ENCODE data around the gene HOXC11.

HOXC11 gene

DNA sequence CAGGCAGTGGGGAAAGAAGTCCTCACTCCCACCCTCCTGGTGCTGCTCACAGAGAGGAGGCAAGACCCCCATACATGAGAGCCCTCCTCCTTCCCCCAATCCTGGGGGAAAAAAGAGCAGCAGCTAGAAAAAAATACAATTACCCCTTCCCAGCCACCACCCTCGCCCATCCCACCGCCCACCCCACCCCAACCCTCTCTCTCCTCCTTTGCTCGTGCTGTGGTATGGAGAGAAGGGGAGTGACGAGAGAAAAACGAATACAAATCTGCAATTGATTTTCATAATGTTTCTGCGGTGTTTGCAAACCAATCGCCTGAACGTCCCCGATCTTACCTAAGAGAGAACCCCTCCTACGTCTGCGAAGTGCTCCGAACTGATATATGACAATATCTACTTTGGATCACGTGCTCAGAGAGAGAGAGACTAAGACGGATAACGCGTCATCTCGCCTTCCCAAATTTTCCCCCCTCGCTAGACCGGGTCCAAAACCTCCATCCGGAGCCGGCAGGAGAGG, at the start of gene HOXC11:
HOXC11 (plus strand) TSS at position 405 of the 514 bp plus-strand sequence. CDS start 116 bp downstream, outside the sequence.
- no peak for DNase-seq

DNA sequence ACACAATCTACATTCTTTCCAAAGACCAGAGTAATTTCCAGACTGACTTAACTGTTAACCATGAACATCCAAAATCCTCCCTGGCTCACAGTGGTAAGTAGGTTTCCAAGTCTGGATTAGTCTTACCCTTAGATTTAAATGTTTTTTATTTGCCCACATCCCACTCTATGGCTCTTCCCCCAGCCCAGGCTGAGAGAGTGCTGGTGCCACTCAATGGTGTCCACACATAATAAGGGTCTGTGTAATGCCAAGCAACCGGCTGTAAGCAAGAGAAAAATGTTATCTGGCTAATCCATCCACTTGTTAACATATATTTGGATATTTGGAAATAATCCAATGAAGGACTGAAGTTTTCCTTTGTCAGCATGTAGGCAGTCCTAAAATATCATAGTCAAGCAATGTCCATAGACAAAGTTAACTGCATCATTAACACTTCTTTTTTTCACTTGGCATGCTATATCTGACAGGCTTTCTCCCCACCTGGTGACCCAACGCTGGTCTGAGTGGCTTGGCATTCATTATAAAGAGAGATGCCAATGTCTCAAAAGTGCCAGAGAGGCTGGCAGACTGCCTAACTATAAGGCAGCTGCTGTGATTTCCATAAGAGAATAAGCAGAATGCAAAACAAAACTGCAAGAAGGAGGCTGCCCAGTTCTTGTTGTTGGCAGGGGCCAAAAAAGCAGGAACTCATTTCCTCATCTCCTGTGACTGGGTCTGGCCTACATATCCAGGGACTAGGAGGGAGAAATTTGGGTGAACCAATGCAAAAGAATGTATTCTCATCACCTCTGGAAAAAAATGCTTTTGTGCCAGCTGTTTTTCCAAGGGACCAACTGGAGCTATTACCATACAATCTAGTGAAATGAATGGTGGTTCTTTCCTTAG, 48.2 kb upstream of the HOXC11 start:
- no peak for DNase-seq

DNA sequence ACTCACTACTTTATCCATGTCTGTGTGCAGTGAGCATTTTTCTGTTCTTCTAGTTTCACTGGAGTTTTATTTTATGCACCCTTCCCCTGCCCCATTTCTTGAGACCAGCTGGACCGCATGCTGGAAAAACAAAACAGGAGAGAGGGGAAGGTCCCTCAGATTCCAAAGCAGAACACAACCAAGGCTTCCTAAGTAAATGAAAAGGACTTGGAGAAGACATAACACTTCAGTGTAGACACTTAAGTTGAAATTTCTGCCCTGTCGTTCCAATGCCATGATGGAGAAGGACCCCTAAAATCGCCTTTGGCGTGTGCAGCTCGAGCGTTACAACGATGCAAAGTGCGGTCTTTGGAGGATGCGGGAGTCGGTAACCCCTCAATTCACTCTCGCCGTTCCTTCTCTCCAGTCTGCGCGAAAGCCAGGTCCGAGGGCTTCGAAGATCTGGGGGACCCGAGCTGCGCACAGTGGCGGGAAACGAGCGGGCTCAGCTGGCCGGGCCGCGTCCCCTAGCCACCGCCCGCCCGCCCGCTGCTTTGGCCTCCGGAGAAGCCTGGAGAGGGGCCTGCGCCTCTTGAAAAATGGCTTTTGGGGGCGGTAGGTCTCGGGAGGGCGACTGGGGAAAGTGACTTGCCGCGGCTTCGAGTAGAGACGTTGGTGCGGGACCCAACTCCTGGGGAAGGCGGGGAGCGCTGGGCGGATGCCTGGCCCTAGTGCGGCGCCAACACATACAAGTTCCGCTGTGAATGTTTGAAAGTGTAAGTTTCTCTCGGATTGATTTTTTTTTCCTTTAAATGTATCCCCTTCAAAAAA, 45.5 kb upstream of the HOXC11 start:
- no peak for DNase-seq

DNA sequence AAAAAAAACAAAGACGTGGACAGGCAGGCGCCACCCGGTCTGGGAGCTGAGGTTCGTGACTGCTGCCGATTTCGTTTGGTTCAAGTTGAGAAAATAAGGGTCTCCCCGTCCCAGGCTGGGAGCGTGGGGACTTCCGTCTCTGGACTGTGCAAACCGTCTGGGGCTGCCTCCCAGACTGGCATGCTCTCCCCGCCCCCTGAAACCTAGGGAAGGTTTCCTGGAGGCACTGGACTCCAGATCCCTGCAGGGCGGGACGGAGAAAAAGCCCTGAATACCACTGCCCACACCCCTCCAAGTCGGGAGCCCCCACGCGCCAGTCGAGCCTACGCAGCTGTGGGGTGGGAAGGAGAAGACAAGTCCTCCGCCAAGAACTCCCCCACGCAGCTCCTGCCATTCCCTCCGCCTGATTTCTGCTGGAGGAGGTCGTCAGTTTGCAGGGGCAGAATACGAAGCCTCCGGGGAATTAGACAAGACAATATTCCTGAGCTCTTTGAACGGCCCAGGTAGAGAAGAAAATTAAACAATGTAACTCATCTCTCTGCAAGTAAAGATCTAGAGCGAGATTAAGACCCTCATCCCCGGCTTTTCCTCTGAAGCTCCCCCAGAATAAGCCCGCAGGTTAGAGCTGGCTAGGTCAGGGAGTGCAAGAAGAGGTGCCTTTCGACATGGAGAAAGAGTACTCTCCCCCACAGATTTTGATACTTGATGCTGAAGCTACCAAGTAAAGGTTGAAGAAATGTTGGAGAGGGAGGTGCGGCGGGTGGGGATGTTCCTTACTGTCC, 44.7 kb upstream of the HOXC11 start:
- no peak for DNase-seq

DNA sequence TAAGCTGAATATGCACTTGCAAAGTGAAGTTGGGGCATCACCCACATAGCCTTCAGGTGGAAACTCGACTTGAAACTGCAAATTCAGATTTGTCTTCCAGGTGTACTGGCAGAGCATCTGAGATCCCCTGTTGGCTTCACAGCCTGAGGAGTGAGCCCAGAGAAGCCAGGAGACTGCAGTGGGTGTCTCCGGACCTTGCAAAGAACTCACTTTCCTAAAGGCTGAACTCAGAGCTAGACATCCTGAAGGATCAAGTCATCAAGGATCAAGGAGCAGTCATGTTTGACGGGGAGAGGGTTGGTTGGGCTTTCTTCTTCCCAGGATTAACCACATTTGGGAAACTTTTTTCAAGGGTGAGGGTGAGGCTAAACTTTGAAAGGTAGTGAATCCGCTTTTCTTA, 43.4 kb upstream of the HOXC11 start:
- DNase-seq: no peak

DNA sequence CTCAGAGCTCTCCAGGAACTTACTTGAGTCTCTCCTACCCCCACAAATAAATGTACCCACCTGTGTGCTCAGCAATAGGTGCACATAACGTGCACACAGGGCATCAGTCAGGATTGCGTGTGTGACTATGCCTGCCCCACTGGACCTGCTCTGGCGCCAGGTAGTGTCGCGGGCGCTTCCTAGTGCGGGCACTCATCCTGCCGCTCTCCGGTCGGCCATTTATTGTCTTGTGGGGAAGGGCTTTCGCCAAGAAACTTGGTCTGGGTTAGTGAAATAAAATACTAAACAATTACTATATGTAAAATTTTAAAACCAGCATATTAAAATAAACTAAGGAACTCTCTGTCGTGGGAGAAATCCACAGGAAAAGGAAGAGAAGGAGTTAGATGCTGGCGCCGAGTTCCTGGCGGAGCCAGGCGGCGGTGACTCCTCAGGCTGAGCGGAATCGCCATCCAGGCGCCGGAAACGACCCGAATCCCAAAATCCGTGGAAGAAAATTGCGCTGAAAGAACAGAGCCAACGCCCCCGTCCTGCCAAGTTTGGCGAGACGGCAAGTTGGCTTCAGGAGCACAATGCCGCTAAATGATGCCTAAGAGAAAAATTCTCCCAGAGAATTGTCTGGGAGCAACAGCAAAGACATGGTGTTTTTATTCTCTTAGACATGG, 42.2 kb upstream of the HOXC11 start:
- DNase-seq: no peak

DNA sequence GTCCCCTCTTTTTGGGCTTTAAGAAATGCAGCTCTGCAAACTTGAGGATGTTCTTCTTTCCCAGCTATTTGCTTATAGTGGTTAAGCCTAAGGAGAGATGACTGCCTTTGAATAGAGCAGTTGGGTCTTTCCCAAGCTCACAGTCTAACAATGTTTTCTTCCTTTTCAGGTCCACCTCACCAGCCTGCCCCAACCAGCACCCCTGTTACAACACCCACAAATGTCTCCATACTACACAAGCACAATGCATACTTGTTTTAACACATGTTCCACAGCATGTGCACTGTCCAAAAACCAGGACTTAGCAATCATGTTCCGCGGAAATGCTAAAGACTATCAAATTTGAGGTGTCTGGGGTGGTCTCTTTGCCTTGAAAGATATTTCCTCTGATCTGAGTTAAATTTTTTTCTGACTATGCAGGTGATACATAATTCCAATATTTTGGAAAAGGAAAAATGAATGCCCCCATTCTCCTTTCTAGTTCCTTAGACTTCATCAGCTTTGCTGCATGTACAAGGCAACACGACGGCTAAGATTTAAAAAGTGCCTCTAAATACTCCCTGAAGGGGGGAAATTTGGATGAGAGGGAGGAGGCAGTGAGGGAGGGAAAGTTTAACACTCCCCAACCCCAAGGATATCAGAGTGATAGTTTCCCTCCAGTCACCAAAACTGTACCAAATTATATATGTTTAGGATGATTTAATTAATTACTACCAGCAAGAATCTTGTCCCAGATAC, 40.9 kb upstream of the HOXC11 start:
- no peak for DNase-seq

DNA sequence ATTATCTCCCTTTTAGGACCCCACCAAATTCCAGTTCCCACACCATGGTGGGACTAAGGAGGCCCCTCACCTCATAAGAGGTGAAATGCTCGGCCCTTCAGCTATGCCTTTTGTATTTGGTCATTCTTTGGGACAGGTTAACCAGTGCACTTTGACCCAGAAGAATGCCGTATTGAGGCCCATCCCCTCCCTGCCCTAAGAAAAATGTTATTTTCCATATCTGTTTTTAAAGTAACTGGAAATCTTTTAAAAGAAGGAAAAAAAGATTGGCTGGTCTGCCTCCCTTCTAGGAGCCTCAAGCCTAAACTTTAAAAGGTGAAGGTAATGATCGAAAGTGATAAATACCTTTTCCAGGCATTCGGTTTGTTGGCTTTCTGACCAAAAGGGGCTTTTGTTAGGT, 40.0 kb upstream of the HOXC11 start:
- DNase-seq: no peak

DNA sequence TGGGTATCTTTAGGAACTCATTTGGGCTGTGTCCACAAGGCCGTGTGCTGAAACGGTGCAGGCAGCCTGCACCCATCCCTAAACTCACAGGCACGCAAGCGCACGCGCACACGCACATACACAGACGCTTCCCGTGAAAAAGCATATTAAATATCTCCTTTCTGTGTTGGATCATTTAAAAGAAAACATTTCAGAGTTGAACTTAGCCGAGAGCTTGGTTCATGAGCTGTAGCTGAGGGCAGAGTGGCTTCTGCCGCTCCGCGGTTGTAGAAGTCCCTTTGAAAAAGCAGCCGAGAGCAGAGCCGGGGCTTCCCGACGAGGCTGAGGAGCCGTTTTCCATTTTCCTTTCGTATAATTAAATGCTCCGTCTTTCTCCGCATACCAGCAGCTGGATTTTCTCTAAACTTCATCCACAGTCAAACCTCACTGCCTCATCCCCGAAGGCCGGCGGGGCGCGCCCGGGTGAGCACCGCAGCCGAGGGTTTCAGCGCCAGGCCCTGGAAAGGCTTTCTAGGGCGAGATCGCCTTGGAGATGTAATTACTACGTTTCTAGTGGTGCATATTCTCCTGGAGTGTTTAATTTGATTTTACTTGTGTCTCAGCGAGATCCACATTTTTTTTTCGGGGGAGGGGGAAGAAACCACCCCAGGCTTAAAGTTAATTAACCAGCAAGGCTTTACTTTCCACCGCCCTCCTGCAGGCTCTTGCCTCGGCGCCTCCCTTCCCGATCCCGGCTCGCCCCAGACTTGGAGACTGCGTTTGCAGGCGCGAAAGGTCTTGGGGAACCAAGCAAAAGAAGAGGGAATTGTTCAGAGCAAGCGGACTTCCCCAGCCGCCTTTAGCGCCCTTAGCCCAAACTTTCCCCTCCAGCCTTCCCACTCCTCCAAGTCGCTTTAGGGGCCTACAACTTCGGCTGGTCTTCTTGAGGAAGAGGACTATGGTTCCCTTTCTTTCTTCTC, 37.3 kb upstream of the HOXC11 start:
- no peak for DNase-seq

DNA sequence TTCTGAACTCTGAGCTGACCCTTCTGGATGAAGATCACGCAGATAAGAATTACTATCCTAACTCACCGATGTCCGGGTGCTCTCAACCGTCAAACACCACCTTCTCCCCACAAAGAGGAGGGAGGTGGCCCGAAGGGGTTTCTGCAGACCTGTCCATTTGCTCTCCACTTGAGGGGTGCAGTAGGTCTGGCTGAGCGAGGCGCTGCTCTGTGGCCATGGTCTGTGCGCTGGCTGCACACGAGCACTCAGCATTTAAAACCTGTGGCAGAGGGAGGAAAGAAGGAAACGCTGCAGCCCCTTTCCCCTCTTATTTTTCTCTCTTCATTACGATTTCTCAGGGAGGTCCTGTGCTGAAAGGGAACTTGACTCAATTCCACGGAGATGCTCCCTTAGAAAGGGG, 35.8 kb upstream of the HOXC11 start:
- no peak for DNase-seq

DNA sequence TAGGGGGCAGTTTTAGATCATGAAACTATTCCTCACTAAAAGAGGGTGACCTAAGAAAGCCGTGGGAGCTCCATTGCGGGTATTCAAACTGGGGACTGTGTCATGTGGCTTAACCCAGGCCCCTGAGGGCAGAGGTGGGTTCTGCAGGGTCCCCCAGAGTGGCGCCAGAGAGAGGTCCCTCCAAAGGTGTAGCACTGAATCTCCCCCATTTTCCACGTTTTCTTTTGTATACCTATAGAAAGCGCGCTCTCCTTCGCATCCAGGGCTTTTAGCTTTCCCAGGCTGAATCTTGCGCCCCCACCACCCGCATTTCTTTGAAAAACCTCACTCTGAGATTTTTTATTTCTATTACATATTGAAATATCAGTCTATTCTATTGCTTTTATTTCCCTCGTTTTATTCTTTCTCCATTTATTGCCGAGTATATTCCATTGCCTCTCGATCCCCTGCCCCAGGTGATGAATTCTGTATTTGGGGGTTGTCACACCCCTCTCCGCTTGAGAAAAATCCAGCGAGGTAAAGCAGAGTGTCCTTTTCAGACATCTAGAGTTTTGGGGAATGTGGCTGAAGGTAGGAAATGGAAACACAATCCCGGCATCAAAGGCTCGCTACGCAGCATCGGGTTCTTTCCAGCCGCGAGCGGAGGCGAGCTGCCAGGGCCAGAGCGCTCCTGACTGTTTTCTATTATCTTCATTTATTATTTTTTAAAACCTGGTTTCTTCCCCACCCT, 35.2 kb upstream of the HOXC11 start:
- no peak for DNase-seq

DNA sequence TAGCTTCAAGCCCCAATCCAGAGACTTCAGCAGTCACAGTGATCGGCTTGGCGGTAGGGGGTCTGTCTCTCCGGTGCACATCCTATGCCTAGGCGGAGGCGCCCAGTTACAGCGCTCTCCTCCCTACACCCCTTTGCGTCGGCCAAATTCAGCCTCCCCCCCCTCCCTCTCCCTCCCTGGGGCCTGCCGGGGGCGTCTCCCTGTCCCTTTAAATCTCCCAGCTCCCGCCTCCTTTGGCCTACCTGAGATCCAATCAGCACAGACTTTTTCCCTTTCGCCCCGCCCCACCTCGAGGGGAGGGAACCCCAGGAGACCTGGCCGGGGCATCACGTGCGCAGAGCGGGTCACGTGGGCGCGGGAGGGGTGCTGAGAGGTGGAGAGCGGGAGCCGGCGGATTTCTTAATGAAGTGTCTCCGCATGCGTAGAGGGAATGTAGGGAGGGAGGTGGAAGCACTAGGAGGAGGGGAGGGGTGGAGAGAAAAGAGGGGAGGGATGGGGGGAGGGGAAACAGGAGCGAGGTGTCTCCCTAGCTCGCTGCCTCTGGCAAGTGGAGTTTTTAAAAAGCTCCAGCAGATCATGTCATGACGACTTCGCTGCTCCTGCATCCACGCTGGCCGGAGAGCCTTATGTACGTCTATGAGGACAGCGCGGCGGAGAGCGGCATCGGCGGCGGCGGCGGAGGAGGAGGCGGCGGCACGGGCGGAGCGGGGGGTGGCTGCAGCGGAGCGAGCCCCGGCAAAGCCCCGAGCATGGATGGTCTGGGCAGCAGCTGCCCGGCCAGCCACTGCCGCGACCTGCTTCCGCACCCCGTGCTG, 34.4 kb upstream of the HOXC11 start, which contains the start of gene HOXC13:
HOXC13 (plus strand) TSS at position 506 of the 815 bp plus-strand sequence; CDS start at position 582, 76 bp downstream.
- no peak for DNase-seq

DNA sequence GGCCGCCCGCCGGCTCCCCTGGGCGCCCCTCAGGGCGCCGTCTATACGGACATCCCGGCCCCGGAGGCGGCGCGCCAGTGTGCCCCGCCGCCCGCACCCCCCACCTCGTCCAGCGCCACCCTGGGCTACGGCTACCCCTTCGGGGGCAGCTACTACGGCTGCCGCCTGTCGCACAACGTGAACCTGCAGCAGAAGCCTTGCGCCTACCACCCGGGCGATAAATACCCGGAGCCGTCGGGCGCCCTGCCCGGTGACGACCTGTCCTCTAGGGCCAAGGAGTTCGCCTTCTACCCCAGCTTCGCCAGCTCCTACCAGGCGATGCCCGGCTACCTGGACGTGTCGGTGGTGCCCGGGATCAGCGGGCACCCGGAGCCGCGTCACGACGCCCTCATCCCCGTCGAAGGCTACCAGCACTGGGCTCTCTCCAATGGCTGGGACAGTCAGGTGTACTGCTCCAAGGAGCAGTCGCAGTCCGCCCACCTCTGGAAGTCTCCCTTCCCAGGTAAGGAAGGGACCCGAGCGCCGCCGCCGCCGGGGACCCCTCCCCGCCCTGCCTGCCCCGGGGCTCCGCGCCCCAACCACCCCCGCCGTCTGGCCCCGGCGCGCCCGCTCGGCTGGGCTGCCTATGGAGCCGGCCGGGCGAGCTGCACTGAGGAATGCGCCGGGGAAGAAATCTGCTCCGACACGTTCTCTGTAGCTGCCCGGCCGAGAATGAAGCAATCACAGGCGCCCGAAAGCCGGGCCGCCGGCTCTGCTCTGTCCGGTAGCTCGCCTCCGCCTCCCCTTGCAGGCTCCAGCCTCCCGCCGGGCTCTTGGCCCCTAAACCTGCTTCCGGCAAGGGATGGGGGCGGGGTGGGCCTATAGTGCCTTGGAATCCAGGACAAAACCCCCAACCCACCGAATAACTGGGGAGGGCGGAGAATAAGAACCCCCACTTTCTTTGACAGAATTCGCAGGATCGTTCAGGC, 33.5 kb upstream of the HOXC11 start:
- no peak for DNase-seq

DNA sequence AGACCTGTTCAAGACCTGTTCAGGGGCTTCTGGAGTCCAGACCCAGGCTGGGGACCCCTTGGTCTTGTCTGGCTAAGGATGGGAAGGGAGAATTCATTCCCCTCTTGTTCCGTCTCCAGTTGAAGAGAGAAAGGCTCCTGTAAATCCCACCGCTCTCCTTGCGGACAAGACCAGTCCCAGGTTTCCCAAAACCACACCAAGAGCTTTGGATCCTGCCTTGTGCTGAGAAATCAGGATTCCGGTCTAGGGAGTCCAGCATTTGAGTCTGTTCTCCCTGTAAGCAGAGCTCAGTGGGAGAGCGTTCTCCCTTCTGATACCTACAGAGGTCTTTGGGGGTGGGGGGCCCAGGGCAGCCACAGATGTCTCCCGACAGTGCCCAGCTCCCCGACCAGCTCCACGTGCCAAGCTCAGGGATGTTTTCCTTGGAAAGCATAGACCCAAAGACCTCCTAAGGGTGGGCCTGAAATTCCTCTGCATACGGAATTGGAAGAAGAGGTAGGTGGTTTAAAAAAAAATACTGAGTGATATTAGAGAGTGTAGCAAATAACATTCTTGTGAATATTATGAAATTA, 32.4 kb upstream of the HOXC11 start:
- no peak for DNase-seq

DNA sequence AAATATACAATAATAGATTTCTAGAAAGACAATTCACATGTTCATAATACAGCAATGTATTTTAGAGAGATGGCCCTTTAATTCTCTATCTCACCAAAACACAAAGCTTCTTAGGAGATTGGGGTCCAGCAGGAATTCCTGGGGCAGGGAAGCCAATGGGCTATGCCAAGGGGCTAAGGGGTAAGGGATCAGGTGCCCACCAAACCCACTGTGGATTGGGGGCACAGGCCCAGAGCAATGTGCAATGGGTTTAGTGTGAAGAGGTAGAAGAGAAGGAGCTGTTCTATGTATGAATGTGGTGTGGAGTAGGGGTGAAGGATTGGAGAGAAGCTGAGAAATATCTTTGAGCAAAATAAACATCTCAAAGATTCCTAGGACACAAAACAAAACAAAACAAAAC, 31.7 kb upstream of the HOXC11 start:
- DNase-seq: no peak

DNA sequence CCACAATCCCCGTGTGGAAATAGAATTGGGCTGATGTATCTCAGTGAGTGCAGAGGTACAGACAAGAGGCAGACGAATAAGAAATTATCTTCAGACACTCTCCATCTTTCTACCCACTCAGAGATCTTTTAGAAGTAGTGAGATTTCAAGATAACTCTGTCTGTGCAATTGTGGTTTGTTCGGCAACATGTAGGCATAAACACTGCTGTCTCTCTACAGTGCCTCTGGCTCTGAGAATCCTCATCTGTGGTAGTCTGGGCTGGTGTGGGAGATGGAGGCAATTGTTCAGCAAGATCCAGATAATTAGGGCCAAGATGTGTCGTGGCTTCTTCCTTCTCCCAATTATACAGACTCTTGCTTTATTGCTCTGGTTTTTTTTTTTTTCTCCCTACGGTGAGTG, 31.2 kb upstream of the HOXC11 start:
- DNase-seq: no peak

DNA sequence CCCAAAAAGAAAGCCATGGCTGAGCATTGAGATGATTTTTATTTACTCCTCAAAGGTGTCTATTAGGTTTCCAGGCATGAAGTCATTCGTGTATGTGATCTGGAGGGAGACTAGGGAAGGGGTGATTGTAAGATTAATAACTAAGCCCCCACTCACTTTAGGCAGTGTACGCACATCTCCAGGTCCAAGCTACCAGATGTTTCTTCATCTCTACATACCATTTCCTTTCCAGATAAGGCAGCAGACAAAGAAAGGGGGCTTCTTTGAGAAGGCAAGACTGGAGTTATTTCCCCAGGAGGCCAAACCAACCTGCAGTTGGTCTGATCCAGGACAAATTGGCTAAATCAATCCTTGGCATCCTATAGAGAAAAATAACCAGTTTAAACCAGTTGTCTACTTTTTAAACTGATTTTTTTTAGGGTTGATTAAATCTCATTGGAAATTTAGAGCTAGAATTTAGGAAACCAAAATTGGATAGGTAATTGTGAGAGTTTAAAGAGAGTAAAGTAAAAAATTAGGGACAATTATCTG, 30.4 kb upstream of the HOXC11 start:
- DNase-seq: no peak

Data from NCI-H1436 (cell line).